Ovary (tissue), 3 donors: Measurements from ENCODE around the gene MGAT5B.

ENCODE experiments used
- POLR2A ChIP-seq: fragments of 450-650 bp; IDR thresholded peaks from one replicate; pipeline ENCODE4 v1.6.1; 2017; ENCODE audit warnings: antibody characterized with exemption, mild to moderate bottlenecking, moderate library complexity
- TF ChIP-seq, protein P1 (sequence below), 3 donors: fragments of 450-650 bp in 2 of 3; fragments of 200-600 bp in 1 of 3; IDR thresholded peaks; one replicate each; pipeline versions ENCODE4 v1.5.1 to v1.8.0; 2016 to 2022; ENCODE audit warnings: antibody characterized with exemption in 3 of 3, mild to moderate bottlenecking in 1 of 3
- donor health status: DM: no; HTN: no; CAD: no.

DNA sequence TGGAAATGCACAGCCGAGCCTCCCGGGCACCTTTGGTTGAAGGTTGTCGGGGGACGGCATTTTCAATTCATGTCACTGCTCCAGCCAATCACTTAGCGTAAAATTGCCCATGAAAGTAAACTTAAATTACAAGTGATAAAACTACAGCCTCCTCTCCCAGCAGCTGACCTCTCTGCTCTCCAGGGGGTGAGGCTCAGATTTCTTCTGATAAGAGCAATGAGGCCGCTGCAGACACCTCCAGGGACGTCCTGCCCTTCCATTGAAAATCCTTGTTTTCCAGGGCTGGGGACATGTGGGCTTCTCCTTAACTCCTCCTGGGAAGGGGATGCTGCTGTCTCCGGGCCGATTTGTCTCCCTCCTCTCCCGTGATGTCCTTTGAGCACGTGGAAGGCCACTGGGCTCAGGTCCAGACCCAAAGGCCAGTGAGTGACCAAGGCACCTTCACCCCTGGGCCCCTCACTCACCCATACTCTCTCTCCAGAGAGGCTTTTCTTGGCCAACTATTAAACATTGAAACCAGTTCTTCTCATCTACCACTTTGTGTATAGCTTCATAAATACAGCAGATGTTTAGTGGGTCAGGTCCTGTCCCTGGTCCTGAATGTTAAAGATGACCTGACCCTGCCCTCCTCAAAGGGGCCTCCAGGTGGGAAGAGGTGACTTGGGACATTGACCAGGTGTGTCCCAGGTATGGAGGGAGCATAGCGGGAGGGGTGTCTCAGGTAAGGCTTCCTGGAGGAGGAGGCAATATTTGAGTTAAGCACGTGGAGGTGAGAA, 52.3 kb downstream of the MGAT5B start:
- TF ChIP-seq, protein P1, sequence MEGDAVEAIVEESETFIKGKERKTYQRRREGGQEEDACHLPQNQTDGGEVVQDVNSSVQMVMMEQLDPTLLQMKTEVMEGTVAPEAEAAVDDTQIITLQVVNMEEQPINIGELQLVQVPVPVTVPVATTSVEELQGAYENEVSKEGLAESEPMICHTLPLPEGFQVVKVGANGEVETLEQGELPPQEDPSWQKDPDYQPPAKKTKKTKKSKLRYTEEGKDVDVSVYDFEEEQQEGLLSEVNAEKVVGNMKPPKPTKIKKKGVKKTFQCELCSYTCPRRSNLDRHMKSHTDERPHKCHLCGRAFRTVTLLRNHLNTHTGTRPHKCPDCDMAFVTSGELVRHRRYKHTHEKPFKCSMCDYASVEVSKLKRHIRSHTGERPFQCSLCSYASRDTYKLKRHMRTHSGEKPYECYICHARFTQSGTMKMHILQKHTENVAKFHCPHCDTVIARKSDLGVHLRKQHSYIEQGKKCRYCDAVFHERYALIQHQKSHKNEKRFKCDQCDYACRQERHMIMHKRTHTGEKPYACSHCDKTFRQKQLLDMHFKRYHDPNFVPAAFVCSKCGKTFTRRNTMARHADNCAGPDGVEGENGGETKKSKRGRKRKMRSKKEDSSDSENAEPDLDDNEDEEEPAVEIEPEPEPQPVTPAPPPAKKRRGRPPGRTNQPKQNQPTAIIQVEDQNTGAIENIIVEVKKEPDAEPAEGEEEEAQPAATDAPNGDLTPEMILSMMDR (IDR thresholded peaks at IDR 0.05) = no peak
- no peak for TF ChIP-seq POLR2A
